WTC11 (cell line): ENCODE data around the gene ANKRD39. TPM values are rescaled to one million over a fixed set of nuclear protein-coding genes. Genes with fewer than 3 reads are reported as not detected.

Source experiments
- ATAC-seq: fragments of 200-7000 bp; cut with Tn5 transposase; 2 replicates; pipeline ENCODE4 v1.10.0; 2021; ENCODE audit warnings: mild to moderate bottlenecking, moderate library complexity
- CTCF ChIA-PET: fragments of 300-600 bp; sonication (Branson Sonifier 250); formaldehyde crosslinking; loops from one replicate; lab custom pipeline; 2021; ENCODE audit warnings: antibody characterized with exemption; lab: Charles Lee
- POLR2A ChIA-PET: fragments of 350-600 bp; sonication (Branson Sonifier 250); formaldehyde crosslinking; loops from one replicate; lab custom pipeline; 2021; ENCODE audit warnings: antibody characterized with exemption; lab: Charles Lee
- DNase-seq: peaks from one replicate; pipeline ENCODE4 v3.0.0; 2021; ENCODE audit warnings: low spot score
- H3K27ac Mint-ChIP-seq: 2 replicates; pipeline ENCODE4 v1.8.0; 2021; ENCODE audit warnings: mixed read lengths
- H3K27me3 Mint-ChIP-seq: 2 replicates; pipeline ENCODE4 v1.8.0; 2021; ENCODE audit warnings: low read depth, mild to moderate bottlenecking, moderate library complexity, mixed read lengths
- H3K36me3 Mint-ChIP-seq: 2 replicates; pipeline ENCODE4 v1.8.0; 2021; ENCODE audit warnings: mixed read lengths
- H3K4me1 Mint-ChIP-seq: 2 replicates; pipeline ENCODE4 v1.8.0; 2022; ENCODE audit warnings: mixed read lengths
- H3K4me3 Mint-ChIP-seq: 2 replicates; pipeline ENCODE4 v1.8.0; 2021; ENCODE audit warnings: mild to moderate bottlenecking, moderate library complexity, mixed read lengths
- H3K9me3 Mint-ChIP-seq: 2 replicates; pipeline ENCODE4 v1.8.0; 2021; ENCODE audit warnings: mixed read lengths
- CBFB ChIP-seq: sonication (generic); formaldehyde crosslinking; IDR thresholded peaks from 2 replicates; pipeline ENCODE4 v1.8.1; 2022; ENCODE audit warnings: mild to moderate bottlenecking, low read depth, missing genetic modification reagents
- CREB1 ChIP-seq: sonication (generic); formaldehyde crosslinking; IDR thresholded peaks from 2 replicates; pipeline ENCODE4 v1.8.0; 2023; ENCODE audit warnings: mild to moderate bottlenecking, missing genetic modification reagents
- ELF4 ChIP-seq: sonication (generic); formaldehyde crosslinking; IDR thresholded peaks from 2 replicates; pipeline ENCODE4 v1.8.1; 2022; ENCODE audit warnings: low read depth, mild to moderate bottlenecking, moderate library complexity, missing genetic modification reagents
- ESRRA ChIP-seq: sonication (generic); formaldehyde crosslinking; IDR thresholded peaks from 2 replicates; pipeline ENCODE4 v1.8.1; 2022; ENCODE audit warnings: mild to moderate bottlenecking, missing genetic modification reagents, borderline replicate concordance
- FOXP1 ChIP-seq: sonication (generic); formaldehyde crosslinking; IDR thresholded peaks from 2 replicates; pipeline ENCODE4 v1.8.0; 2022; ENCODE audit warnings: missing genetic modification reagents, mild to moderate bottlenecking, moderate library complexity, borderline replicate concordance
- GABPB1 ChIP-seq: sonication (generic); formaldehyde crosslinking; IDR thresholded peaks from 2 replicates; pipeline ENCODE4 v1.8.1; 2023; ENCODE audit warnings: mild to moderate bottlenecking, missing genetic modification reagents
- GTF2I ChIP-seq: fragments of 250-450 bp; sonication (Bioruptor Pico); conservative IDR thresholded peaks from 2 replicates; pipeline ENCODE4 v1.4.0; 2021; ENCODE audit warnings: mild to moderate bottlenecking
- HMGA2 ChIP-seq: fragments of 250-450 bp; sonication (Bioruptor Pico); IDR thresholded peaks from 2 replicates; pipeline ENCODE4 v1.4.0; 2021; ENCODE audit warnings: mild to moderate bottlenecking, moderate library complexity
- JUN ChIP-seq: sonication (generic); formaldehyde crosslinking; IDR thresholded peaks from 2 replicates; pipeline ENCODE4 v1.8.0; 2023; ENCODE audit warnings: mild to moderate bottlenecking, missing genetic modification reagents
- MXD4 ChIP-seq: fragments of 250-450 bp; sonication (Bioruptor Pico); IDR thresholded peaks from 2 replicates; pipeline ENCODE4 v1.8.0; 2021; ENCODE audit warnings: mild to moderate bottlenecking, moderate library complexity, borderline replicate concordance
- NFYB ChIP-seq: sonication (generic); formaldehyde crosslinking; conservative IDR thresholded peaks from 2 replicates; pipeline ENCODE4 v1.8.0; 2022; ENCODE audit warnings: low read depth, missing genetic modification reagents
- RORB ChIP-seq: fragments of 250-450 bp; sonication (Bioruptor Pico); IDR thresholded peaks from 2 replicates; pipeline ENCODE4 v1.9.0; 2021; ENCODE audit warnings: mild to moderate bottlenecking
- SMAD4 ChIP-seq: sonication (generic); formaldehyde crosslinking; IDR thresholded peaks from 2 replicates; pipeline ENCODE4 v1.8.0; 2022; ENCODE audit warnings: mild to moderate bottlenecking, missing genetic modification reagents
- SOX15 ChIP-seq: fragments of 250-450 bp; sonication (Bioruptor Pico); IDR thresholded peaks from 2 replicates; pipeline ENCODE4 v1.9.0; 2021; ENCODE audit warnings: mild to moderate bottlenecking
- TCF7 ChIP-seq: sonication (generic); formaldehyde crosslinking; IDR thresholded peaks from 2 replicates; pipeline ENCODE4 v1.8.0; 2022; ENCODE audit warnings: mild to moderate bottlenecking, low read depth, missing genetic modification reagents, moderate library complexity
- TP53 ChIP-seq: sonication (generic); formaldehyde crosslinking; IDR thresholded peaks from 2 replicates; pipeline ENCODE4 v1.8.1; 2023; ENCODE audit warnings: mild to moderate bottlenecking, missing genetic modification reagents
- ZNF138 ChIP-seq: sonication (generic); formaldehyde crosslinking; conservative IDR thresholded peaks from 2 replicates; pipeline ENCODE4 v1.8.1; 2022; ENCODE audit warnings: mild to moderate bottlenecking, moderate library complexity, missing genetic modification reagents
- ZNF232 ChIP-seq: sonication (generic); formaldehyde crosslinking; IDR thresholded peaks from 2 replicates; pipeline ENCODE4 v1.8.0; 2022; ENCODE audit warnings: mild to moderate bottlenecking, missing genetic modification reagents
- ZNF317 ChIP-seq: sonication (generic); formaldehyde crosslinking; IDR thresholded peaks from 2 replicates; pipeline ENCODE4 v1.8.1; 2023; ENCODE audit warnings: low read depth, mild to moderate bottlenecking, moderate library complexity, missing genetic modification reagents, borderline replicate concordance
- total RNA-seq: library from RNA; stranded (reverse); gene quantifications from 3 replicates; pipeline ENCODE4 v1.2.3, GENCODE V29; 2021
- TF ChIP-seq, protein P1 (sequence below): fragments of 200-600 bp; IDR thresholded peaks from 2 replicates; pipeline ENCODE4 v1.8.0; 2022; ENCODE audit warnings: antibody characterized with exemption
- TF ChIP-seq, protein P2 (sequence below): sonication (generic); formaldehyde crosslinking; IDR thresholded peaks from 2 replicates; pipeline ENCODE4 v1.8.1; 2023; ENCODE audit warnings: mild to moderate bottlenecking, missing genetic modification reagents

Gene ANKRD39
- total RNA-seq, 1 experiment from 2014 or later, result 17.9 TPM

DNA sequence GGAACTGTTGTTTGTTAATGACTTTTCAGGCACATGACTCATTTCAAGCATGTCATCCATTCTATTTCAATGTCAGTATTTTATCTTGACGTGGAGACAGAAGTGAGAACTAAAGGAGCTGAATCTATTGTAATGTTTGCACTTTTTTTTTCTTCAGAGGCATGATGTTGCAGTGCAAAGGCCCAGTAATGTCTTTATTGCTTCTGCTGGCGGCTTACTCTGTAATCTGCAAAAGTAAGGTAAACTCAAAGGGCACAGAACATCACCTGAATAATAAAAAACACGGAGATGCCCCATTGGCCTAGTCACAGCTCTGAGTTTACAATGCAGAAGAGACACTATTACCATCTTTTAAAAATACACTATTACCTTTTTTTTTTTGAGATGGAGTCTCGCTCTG is 44.2 kb downstream of the ANKRD39 start:
- H3K36me3 Mint-ChIP-seq, result peaks cover 8% of the 10 kb centered on the region
- H3K4me3 Mint-ChIP-seq, result no peak overlapping the region
- H3K27ac Mint-ChIP-seq, result no peak overlapping the region
- ChIA-PET CTCF (interaction anchor here (3.7 kb wide), 1 partner anchor 13 kb away, joined by 14 read pairs; no protein-coding TSS in a partner anchor), POLR2A (no interaction called here)
- peaks cover 24% of the 10 kb centered on the region for H3K4me1 Mint-ChIP-seq
- ATAC-seq, result no peak
- no peaks in the 10 kb centered on the region for H3K9me3 Mint-ChIP-seq
- DNase-seq, result no peak
- 0 out of 2 replicates have a peak, but pooled peaks cover 2% of the 10 kb centered on the region for H3K27me3 Mint-ChIP-seq
- TF ChIP-seq NFYB (CRISPR knock-in tag) (no peak), CREB1 (CRISPR knock-in tag) (no peak), HMGA2 (CRISPR knock-in tag) (no peak), FOXP1 (CRISPR knock-in tag) (no peak), ZNF138 (no peak), ZNF232 (CRISPR knock-in tag) (no peak)
- TF ChIP-seq, protein P1, sequence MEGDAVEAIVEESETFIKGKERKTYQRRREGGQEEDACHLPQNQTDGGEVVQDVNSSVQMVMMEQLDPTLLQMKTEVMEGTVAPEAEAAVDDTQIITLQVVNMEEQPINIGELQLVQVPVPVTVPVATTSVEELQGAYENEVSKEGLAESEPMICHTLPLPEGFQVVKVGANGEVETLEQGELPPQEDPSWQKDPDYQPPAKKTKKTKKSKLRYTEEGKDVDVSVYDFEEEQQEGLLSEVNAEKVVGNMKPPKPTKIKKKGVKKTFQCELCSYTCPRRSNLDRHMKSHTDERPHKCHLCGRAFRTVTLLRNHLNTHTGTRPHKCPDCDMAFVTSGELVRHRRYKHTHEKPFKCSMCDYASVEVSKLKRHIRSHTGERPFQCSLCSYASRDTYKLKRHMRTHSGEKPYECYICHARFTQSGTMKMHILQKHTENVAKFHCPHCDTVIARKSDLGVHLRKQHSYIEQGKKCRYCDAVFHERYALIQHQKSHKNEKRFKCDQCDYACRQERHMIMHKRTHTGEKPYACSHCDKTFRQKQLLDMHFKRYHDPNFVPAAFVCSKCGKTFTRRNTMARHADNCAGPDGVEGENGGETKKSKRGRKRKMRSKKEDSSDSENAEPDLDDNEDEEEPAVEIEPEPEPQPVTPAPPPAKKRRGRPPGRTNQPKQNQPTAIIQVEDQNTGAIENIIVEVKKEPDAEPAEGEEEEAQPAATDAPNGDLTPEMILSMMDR, result no peak

DNA sequence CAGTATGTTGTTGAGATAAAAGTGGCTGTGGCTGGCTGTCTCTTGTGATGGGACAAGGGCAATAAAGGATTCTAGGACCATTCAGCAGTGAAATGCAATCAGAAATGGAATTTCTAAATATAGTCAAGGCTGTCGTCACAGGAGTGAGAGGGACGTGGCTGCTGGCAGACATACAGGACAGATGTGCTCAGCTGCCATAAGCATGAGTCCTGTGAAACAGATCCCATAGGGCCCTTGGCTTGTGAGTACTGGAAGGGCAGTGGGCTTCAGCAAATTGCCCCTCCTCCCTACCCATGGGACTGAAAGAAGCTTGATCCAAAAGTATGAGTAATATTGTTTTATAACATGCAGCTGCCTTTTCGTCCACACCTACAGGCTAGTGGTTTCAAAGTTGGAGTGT is 45.9 kb downstream of the ANKRD39 start:
- Mint-ChIP-seq H3K27me3 (no peaks in the 10 kb centered on the region), H3K27ac (no peak overlapping the region)

DNA sequence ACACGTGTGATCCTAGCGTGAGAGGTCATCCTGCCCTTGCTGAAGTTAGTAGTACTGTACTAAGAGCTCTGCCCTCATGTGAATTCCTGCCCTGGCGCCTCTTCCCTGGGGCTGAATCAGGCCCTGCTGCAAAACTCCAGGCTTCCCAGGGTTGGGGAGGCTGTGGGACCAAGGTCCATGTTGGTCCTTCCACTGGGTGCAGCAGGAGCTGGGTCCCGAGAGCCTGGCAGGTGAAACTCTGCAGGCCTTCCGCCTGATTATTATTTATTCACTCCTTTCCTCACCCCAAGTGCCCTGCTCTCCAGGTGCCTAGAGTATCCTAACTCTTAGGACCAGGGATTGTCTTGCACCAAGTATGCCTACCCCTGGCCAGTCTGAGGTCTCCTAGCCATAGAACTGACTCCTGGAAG is 47.0 kb downstream of the ANKRD39 start:
- peaks cover 7% of the 10 kb centered on the region for H3K4me1 Mint-ChIP-seq
- H3K4me3 Mint-ChIP-seq, result no peak overlapping the region
- ChIA-PET CTCF (no interaction called here), POLR2A (no interaction called here)
- H3K27me3 Mint-ChIP-seq, result no peaks in the 10 kb centered on the region
- H3K36me3 Mint-ChIP-seq, result peaks cover 9% of the 10 kb centered on the region
- H3K9me3 Mint-ChIP-seq, result peaks cover 6% of the 10 kb centered on the region
- H3K27ac Mint-ChIP-seq, result no peak overlapping the region
- ATAC-seq (no peak), DNase-seq (no peak)
- TF ChIP-seq NFYB (CRISPR knock-in tag) (no peak), GABPB1 (CRISPR knock-in tag) (0 out of 2 replicates have a peak, but pooled peaks have one; percentile 18)

More for the DNA sequence above, 45.9 kb downstream of the ANKRD39 start:
- peaks cover 7% of the 10 kb centered on the region for H3K4me1 Mint-ChIP-seq
- TF ChIP-seq TCF7 (CRISPR knock-in tag) (no peak), JUN (no peak), CREB1 (CRISPR knock-in tag) (no peak), ELF4 (CRISPR knock-in tag) (no peak), GTF2I (CRISPR knock-in tag) (no peak), ESRRA (CRISPR knock-in tag) (no peak), SMAD4 (CRISPR knock-in tag) (no peak), SOX15 (CRISPR knock-in tag) (no peak), ZNF317 (CRISPR knock-in tag) (no peak), TP53 (CRISPR knock-in tag) (no peak), MXD4 (CRISPR knock-in tag) (no peak), ZNF138 (no peak), FOXP1 (CRISPR knock-in tag) (no peak), CBFB (CRISPR knock-in tag) (no peak), RORB (no peak)
- TF ChIP-seq, protein P2, sequence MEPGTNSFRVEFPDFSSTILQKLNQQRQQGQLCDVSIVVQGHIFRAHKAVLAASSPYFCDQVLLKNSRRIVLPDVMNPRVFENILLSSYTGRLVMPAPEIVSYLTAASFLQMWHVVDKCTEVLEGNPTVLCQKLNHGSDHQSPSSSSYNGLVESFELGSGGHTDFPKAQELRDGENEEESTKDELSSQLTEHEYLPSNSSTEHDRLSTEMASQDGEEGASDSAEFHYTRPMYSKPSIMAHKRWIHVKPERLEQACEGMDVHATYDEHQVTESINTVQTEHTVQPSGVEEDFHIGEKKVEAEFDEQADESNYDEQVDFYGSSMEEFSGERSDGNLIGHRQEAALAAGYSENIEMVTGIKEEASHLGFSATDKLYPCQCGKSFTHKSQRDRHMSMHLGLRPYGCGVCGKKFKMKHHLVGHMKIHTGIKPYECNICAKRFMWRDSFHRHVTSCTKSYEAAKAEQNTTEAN (CRISPR knock-in tag), result no peak
- TF ChIP-seq, all 79 proteins: peak for 0
- DNase-seq, result no peak
- POLR2A ChIA-PET, result no interaction called here
- Mint-ChIP-seq H3K4me3 (no peak overlapping the region), H3K36me3 (peaks cover 3% of the 10 kb centered on the region; the same call in 1 of the 2 replicates), H3K9me3 (no peaks in the 10 kb centered on the region)
- ATAC-seq, result no peak
- CTCF ChIA-PET, result interaction anchor here (0.9 kb wide), 1 partner anchor 49 kb away, joined by 3 read pairs; no protein-coding TSS in a partner anchor
